ENCODE data around the gene RASSF3.

DNA sequence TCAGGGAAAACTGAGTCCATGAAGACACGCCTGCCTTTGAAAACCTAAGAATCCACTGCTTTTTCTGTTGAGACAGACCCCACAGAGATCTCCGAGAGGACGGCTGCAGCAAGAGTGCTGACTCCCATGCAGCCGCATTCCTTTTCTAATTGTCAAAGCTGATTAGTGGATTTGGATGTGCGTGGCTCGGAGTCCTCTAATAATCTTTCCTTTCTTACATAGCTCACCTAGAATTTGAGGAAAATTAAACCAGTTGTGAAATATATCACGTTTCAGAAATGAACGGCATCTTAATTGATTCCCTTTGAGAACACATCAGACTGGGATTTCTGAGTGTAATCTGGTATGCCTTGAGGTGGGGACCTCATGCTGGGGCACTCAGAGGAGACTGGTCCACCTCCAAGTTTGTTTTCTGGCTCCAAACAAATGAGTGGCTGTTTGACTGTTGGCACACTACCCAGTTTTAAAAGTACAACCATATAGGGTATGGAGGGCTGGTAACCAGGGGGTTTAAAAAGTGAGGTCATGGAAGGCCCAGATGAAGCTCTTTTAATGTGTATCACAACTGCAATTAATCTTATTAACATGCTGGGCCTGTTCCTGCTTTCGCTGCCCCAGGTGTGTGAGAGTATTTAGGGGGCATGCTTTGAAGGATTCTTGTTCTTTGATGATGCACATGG lies 63.3 kb downstream of the RASSF3 start:
- TF ChIP-seq, protein P1, sequence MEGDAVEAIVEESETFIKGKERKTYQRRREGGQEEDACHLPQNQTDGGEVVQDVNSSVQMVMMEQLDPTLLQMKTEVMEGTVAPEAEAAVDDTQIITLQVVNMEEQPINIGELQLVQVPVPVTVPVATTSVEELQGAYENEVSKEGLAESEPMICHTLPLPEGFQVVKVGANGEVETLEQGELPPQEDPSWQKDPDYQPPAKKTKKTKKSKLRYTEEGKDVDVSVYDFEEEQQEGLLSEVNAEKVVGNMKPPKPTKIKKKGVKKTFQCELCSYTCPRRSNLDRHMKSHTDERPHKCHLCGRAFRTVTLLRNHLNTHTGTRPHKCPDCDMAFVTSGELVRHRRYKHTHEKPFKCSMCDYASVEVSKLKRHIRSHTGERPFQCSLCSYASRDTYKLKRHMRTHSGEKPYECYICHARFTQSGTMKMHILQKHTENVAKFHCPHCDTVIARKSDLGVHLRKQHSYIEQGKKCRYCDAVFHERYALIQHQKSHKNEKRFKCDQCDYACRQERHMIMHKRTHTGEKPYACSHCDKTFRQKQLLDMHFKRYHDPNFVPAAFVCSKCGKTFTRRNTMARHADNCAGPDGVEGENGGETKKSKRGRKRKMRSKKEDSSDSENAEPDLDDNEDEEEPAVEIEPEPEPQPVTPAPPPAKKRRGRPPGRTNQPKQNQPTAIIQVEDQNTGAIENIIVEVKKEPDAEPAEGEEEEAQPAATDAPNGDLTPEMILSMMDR (conservative IDR thresholded peaks at IDR 0.05 in 1 of 2, IDR thresholded peaks at IDR 0.05 in 1 of 2; ENCODE audit: extremely low read depth in 1 of 2, insufficient read depth in 1 of 2, low read depth in 1 of 2, low read length in 2 of 2), result no peak
- TF ChIP-seq EZH2 (IDR thresholded peaks at IDR 0.05; ENCODE audit: borderline replicate concordance, low read length), result no peak
